ENCODE data around the gene UBAC2.

Gene UBAC2

DNA sequence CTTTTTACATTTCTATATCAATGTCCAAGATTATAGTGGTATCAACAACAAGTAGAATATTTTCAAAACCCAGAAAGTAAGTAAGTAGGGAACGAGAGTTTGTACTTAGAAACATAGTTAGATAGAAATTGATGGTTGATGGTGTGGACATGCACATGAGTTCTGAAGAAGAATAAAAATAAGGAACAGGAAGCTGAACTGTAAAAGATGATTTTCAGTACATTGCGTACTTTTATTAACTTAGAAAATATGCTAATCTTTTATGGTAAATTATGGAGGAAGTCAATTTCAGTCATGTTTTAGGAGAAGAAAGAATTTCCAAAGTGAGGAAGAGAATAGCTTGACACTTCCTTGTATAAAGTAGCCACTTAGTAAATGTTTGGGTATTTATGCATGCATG, 69.9 kb downstream of the UBAC2 start:
- DNase-seq (ENCODE audit: low read depth in 2 of 2): no peak

GRCh38 chr13:99271249-99271648, 70.6 kb downstream of the UBAC2 start:
- no peak for DNase-seq (ENCODE audit: low read depth in 2 of 2)

DNA sequence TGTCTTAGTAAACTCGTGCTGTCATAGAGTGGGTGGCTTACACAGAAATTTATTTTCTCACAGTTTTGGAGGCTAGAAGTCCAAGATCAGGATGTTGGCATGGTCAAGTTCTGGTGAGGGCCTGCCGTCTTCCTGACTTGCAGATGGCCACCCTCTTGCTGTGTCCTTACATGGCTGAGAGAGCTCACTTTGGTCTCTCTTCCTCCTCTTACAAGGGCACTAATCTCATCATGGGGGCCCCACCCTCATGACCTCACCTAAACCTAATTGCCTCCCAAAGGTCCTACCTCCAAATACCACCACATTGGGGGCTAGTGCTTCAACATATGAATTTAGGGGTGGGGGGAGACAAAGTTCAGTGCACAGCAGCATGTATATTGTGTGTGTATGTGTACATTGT, 71.8 kb downstream of the UBAC2 start:
- DNase-seq (ENCODE audit: low read depth in 2 of 2): no peak

- DNase-seq (ENCODE audit: low read depth in 2 of 2): no peak
Observed at GRCh38 chr13:99273128-99273527, 72.5 kb downstream of the UBAC2 start.

- peak in 1 of 2 donors; percentile 16 for DNase-seq (ENCODE audit: low read depth in 2 of 2)
Observed at GRCh38 chr13:99275093-99275469, 74.4 kb downstream of the UBAC2 start.

DNA sequence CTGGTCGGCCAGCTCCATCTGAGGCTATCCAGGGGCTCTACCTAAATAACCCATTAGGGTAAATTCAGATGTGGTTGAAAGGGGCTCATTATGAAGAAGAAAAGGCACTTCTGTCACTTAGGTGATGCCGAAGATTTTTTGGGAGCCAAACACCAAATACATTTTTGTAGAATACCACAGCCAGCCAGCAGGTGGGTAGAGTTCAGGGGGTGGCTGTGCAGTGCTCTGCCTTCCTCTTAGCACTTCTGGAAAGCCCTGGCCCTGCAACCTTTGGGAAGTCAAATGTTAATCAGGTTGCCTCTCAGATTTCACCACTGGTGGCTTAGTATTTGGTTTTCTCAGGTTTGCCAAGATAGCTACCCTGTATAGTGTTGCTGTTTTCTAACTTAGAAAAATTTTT, 76.1 kb downstream of the UBAC2 start:
- DNase-seq (ENCODE audit: low read depth in 2 of 2): no peak

DNA sequence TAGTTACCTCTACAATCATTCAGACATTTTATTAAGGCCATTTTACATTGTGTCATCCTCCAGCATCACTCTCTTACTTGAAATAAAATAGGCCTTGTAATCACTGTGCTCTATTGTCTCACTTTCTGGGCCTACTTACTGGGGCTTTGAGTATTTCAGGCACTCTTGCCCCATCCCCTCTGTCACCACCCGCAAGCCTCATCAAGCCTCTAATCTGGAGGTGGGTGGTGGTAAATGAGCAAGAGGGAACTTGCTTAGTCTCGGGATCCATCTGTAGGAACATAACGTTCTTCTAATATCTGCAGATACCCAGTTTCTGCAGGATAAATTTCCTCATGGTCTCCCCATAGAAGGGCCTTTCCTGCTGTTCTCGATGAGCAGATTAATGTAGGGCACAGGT, 77.0 kb downstream of the UBAC2 start:
- DNase-seq (ENCODE audit: low read depth in 2 of 2): no peak

DNA sequence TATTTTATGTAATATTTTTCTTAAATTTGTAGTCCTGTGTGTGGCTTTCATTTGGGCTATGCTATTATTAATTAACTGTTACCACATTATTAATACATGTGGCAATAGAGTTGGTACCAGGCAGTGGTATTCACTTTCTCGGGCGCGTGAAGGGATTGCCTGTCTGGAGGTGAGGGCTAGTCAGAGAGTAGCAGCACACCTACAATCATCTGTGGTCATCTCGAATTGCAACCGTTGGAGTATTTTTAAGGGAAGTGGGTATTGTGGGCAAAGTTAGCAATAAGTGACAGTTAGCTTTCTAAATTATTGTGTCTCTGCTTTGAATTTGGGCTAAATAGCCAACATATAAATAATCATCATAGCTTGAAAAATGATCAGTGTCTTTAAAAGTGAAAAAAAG, 77.5 kb downstream of the UBAC2 start:
- DNase-seq (ENCODE audit: low read depth in 2 of 2): no peak

DNA sequence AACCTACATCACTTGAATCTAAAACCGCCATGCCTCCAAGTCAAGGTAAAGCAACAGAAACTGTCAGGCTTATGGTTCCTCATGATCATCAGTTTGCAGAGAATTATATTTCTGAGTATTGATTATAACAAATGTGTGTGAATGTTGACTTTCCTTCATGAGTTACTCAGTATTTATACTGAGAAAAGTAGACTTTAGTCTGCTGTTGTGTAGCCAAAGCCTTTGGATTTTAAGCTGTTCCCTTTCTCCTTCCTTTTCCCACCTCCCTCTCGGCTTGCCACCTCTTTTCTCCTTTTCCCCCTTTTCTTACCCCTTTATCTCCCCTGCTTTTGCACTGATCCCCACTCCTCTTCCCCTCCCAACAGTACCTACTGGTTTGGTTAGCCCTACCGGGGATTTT, 78.2 kb downstream of the UBAC2 start:
- no peak for DNase-seq (ENCODE audit: low read depth in 2 of 2)

DNA sequence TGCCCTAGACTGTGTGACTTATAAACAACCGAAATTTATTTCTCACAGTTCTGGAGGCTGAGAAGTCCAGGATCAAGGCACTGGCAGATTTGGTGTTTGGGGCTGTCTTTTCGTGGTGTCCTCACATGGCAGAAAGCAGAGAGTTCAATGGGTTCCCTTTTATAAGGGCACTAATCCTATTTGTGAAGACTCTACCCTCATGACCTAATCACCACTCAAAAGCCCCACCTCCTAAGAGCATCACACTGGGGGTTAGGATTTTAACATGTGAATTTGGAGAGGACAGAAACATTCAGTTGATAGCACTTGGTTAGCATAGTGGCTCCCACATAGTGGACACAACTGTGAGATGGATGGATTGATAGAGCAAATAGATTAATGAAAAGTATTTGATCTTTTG, 79.0 kb downstream of the UBAC2 start:
- DNase-seq (ENCODE audit: low read depth in 2 of 2): no peak

GRCh38 chr13:99280166-99280565, 79.5 kb downstream of the UBAC2 start:
- no peak for DNase-seq (ENCODE audit: low read depth in 2 of 2)

GRCh38 chr13:99281811-99282263, 81.2 kb downstream of the UBAC2 start:
- DNase-seq (ENCODE audit: low read depth in 2 of 2): no peak

DNA sequence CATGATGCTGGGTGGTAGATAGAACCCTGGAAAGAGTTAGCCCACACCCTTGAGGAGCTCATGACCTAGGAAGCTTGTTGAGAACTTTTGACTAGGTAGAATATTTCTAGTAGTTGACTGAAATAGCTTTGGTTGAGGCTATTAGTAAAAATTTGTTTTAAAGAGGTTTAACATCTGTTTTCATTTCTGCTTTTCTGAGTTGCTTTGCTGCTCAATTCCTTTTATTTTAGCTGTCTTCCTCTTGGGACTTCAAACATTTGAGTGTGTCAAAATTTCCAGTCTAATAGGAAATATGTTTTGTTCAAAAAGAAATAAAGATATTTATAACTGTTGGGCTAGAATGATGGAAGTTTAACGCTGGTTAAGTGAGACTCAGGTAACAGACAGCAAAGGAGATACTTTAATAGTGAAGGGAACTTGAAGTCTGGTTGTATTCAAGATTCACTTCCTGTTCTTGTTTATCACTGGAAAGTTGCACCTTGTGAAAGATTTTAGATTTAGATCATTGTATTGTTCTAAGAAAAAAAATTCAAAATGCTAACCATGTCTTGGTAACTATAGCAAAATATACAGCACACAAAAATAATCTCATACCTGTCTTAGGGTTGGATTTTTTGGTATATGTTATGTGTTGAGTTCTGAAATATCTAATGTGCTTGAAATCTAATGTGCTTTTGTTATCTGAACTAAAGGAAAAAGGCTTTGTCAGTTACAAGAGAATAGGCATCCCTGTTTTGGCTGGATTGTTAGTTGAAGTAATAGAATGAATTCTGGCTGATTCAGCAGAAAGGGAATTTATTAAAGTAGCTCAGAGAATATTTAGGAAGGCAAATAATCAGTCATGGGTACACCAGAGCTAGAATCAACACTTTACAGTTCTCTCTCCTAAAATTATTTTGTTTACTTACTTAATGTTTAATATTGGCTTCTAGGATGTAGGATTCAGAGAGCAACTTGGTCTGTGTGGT, 81.9 kb downstream of the UBAC2 start:
- no peak for DNase-seq (ENCODE audit: low read depth in 2 of 2)

- no peak for DNase-seq (ENCODE audit: low read depth in 2 of 2)
Observed at GRCh38 chr13:99285432-99286182, 85.0 kb downstream of the UBAC2 start.

DNA sequence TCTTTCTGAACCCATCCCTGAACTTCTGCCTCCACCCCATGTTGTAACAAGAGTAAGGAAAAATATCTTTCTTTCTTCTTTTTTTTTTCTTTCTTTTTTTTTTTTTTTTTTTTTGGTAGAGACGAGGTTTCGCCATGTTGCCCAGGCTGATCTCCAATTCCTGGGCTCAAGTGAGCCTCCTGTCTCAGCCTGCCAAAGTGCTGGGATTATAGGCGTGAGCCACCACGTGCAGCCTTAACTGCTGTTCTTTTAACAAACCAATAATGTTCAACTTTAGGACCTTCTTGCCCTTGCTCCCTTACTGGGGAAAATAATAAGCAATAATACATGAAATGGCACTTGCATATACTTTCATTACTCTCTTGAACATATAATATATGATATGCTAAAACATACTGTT, 86.9 kb downstream of the UBAC2 start:
- no peak for DNase-seq (ENCODE audit: low read depth in 2 of 2)

DNA sequence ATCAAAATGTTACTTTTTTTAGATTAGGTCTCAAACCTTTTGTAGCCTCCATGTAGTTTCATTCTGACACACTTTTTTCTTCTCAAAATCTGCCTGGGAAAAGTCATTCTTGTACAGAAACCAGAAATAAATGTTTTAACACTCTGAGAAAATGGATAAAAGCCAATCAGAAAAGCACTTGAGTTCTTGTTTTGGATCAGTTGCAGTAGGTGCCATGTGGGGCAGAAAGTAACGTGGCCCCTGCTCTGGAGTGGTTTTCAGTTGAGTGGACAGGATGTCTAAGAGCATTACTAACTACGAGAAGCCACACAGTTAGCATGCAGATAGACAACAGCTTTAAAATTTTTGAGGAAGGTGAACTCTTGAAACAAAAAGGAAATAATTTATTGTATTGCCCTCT, 87.4 kb downstream of the UBAC2 start:
- no peak for DNase-seq (ENCODE audit: low read depth in 2 of 2)

GRCh38 chr13:99289271-99289670, 88.6 kb downstream of the UBAC2 start:
- no peak for DNase-seq (ENCODE audit: low read depth in 2 of 2)

- DNase-seq (ENCODE audit: low read depth in 2 of 2): peak in 1 of 2 donors; percentile 15
Observed at GRCh38 chr13:99289674-99290337, 89.2 kb downstream of the UBAC2 start.

DNA sequence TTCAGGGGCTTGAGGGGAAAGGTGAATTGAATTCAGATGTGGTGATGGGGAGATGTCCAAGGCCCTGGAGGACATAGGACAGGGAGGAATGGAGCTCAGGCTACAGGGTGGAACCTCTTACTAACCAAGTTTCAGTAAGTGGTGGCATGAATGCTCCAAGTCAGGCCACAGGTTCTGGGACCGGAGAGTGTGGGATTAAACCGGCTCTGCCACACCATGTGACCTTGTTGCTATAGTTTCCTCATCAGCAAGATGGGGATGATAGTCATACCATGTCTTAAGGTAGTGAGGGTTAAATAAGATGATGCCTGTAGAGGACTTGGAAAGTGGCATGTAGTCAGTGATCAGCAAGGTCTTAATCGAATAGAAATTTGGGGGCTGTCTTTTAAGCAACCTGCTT, 90.2 kb downstream of the UBAC2 start:
- DNase-seq (ENCODE audit: low read depth in 2 of 2): no peak

DNA sequence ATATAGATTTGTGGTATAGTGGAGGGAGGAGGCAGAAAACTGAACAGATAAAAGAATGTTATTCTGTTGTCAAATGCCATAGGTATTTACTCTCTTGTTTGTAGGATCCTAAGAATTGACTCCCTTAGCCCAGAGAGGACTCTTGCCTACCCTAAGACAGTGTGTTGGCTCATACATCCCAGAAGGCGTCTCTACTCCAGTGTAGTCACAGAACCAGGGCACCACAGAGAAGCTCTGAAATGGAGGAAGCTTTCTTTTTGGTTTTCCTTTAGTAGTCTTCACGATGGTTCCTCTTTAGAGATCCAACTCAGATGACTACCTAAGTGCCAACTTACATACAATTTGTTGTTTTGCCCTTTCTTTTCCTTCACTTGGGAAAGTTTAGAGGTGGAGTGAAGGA, 92.5 kb downstream of the UBAC2 start:
- DNase-seq (ENCODE audit: low read depth in 2 of 2): no peak

GRCh38 chr13:99294198-99294597, 93.5 kb downstream of the UBAC2 start:
- DNase-seq (ENCODE audit: low read depth in 2 of 2): no peak

GRCh38 chr13:99294958-99295357, 94.3 kb downstream of the UBAC2 start:
- DNase-seq (ENCODE audit: low read depth in 2 of 2): no peak

Measured in activated CD8-positive, alpha-beta memory T cell treated with anti-CD3 and anti-CD28 coated beads for 4 hours (primary cell).